ENCODE results near the gene ETS2. TPM values are rescaled to one million over a fixed set of nuclear protein-coding genes. Genes with fewer than 3 reads are reported as not detected.
A peak's percentile ranks its signal among the peaks of the same experiment; 100 is the strongest.

The ETS2 gene
- total and polyA plus RNA-seq, 2 experiments from 2014 or later, result 19.5 to 36.8 TPM

GRCh38 chr21:38813143-38813542, 7.4 kb downstream of the ETS2 start:
- Histone ChIP-seq H3K4me3 (no peak overlapping the region), H2AFZ (no peak overlapping the region), H3K9me2 (ENCODE audit: insufficient read depth) (no peaks in the 10 kb centered on the region), H3F3A (replicated peaks; ENCODE audit: low read depth) (peaks cover 4% of the 10 kb centered on the region; the same call in 1 of the 2 replicates), H3K27me3 (ENCODE audit: insufficient read depth) (no peaks in the 10 kb centered on the region), H4K20me1 (replicated peaks; ENCODE audit: insufficient read depth) (no peaks in the 10 kb centered on the region), H3K36me3 (ENCODE audit: insufficient read depth) (peaks cover 51% of the 10 kb centered on the region), H3K4me1 (ENCODE audit: insufficient read depth) (peaks cover 60% of the 10 kb centered on the region), H3K79me2 (replicated peaks; ENCODE audit: insufficient read depth) (peaks cover 59% of the 10 kb centered on the region), H3K4me2 (peak overlapping the region; percentile 9; the same call in 1 of the 2 replicates), H3K27ac (ENCODE audit: low read depth) (peak overlapping the region; percentile 51)
- Mint-ChIP-seq H3K4me1 (peaks cover 58% of the 10 kb centered on the region), H3K27me3 (ENCODE audit: insufficient read depth, low read depth, poor library complexity) (no peaks in the 10 kb centered on the region), H3K36me3 (ENCODE audit: low read depth) (peaks cover 85% of the 10 kb centered on the region), H3K27ac (peak overlapping the region; percentile 81), H3K4me3 (peak overlapping the region; percentile 22; the same call in 1 of the 3 replicates), H3K9me3 (no peaks in the 10 kb centered on the region; the same call in 2 of the 3 replicates)
- TF ChIP-seq EZH2 (IDR thresholded peaks at IDR 0.05; ENCODE audit: low read depth, unreplicated experiment) (no peak), ZNF462 (CRISPR knock-in tag; IDR thresholded peaks at IDR 0.05) (no peak), JUNB (IDR thresholded peaks at IDR 0.05; ENCODE audit: unreplicated experiment) (no peak), CTCF (conservative IDR thresholded peaks at IDR 0.05; ENCODE audit: low read depth in 2 of 2) (no peak), ZNF114 (CRISPR knock-in tag; IDR thresholded peaks at IDR 0.05) (no peak), EZH2phosphoT487 (IDR thresholded peaks at IDR 0.05; ENCODE audit: unreplicated experiment) (no peak), ZNF331 (CRISPR knock-in tag; IDR thresholded peaks at IDR 0.05; ENCODE audit: low read depth) (no peak), NANOG (IDR thresholded peaks at IDR 0.05; ENCODE audit: borderline replicate concordance) (no peak), REST (IDR thresholded peaks at IDR 0.05; ENCODE audit: unreplicated experiment) (no peak), ETS1 (IDR thresholded peaks at IDR 0.05) (no peak)
- DNase-seq (ENCODE audit: low spot score), result peak; percentile 62
- ATAC-seq, result peak; percentile 39; the same call in 2 of the 3 replicates

Measured in GM23338 (cell line).